ENCODE results near the gene NOTCH2. TPM values are rescaled to one million over a fixed set of nuclear protein-coding genes. Genes with fewer than 3 reads are reported as not detected.

NOTCH2 gene
- total RNA-seq, 2 donors from 2014 or later: 64.6 to 79.2 TPM

Other genes with a start within 250 kb of the NOTCH2 start
- gene ADAM30, start 173.1 kb downstream of the NOTCH2 start, total RNA-seq: not detected
- 10 to 100 TPM; 16.8 to 21.2 TPM for gene SEC22B, start 106.9 kb upstream of the NOTCH2 start, total RNA-seq